ENCODE measurements around the gene QRFPR. TPM values are rescaled to one million over a fixed set of nuclear protein-coding genes. Genes with fewer than 3 reads are reported as not detected.

The QRFPR gene
- total RNA-seq, 2 experiments from 2014 or later = not detected

DNA sequence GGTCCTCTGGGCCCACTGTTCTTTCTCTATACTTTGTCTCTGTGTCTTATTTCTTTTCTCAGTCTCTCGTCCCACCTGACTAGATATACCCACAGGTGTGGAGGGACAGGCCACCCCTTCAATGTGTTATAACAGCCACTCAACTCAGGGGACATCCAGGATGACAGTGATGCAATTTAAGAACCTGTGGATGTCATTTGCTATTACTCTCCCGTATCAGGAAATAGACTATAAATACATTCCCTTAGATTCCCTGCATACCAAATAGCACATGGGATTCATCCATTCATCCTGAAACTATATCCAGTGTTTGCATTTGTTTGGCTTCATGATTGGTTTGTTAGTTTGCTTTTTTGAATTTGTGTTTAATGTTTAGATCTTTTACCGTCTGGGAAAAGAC, 16.6 kb upstream of the QRFPR start:
- Histone ChIP-seq H3K36me3 (ENCODE audit: insufficient read depth, low read length) (no peaks in the 10 kb centered on the region), H3K9me3 (ENCODE audit: control insufficient read depth in 1 of 2, insufficient read depth in 1 of 2, low read length in 2 of 2) (no peaks in the 10 kb centered on the region), H3K4me3 (ENCODE audit: low read length) (no peak overlapping the region), H3K27ac (ENCODE audit: low read depth in 1 of 2, low read length in 2 of 2) (no peak overlapping the region), H3K27me3 (ENCODE audit: control insufficient read depth in 1 of 2, insufficient read depth in 2 of 2, low read length in 2 of 2) (peaks cover 0 to 5% of the 10 kb centered on the region in 2 experiments), H3K4me1 (ENCODE audit: insufficient read depth, low read length) (no peaks in the 10 kb centered on the region)
- Mint-ChIP-seq H3K4me3 (no peak overlapping the region), H3K4me1 (ENCODE audit: low read depth) (no peaks in the 10 kb centered on the region), H3K27ac (no peak overlapping the region), H3K9me3 (no peaks in the 10 kb centered on the region), H3K36me3 (ENCODE audit: low read depth) (no peaks in the 10 kb centered on the region), H3K27me3 (peaks cover 16% of the 10 kb centered on the region)
- ATAC-seq (ENCODE audit: poor library complexity) = no peak
- no peak for DNase-seq
- ChIA-PET CTCF (no interaction called here), POLR2A (no interaction called here)
- intact Hi-C loops (cut with DNase I, micrococcal nuclease) = no loop called here
- TF ChIP-seq, protein P1, sequence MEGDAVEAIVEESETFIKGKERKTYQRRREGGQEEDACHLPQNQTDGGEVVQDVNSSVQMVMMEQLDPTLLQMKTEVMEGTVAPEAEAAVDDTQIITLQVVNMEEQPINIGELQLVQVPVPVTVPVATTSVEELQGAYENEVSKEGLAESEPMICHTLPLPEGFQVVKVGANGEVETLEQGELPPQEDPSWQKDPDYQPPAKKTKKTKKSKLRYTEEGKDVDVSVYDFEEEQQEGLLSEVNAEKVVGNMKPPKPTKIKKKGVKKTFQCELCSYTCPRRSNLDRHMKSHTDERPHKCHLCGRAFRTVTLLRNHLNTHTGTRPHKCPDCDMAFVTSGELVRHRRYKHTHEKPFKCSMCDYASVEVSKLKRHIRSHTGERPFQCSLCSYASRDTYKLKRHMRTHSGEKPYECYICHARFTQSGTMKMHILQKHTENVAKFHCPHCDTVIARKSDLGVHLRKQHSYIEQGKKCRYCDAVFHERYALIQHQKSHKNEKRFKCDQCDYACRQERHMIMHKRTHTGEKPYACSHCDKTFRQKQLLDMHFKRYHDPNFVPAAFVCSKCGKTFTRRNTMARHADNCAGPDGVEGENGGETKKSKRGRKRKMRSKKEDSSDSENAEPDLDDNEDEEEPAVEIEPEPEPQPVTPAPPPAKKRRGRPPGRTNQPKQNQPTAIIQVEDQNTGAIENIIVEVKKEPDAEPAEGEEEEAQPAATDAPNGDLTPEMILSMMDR (IDR thresholded peaks at IDR 0.05) = no peak

DNA sequence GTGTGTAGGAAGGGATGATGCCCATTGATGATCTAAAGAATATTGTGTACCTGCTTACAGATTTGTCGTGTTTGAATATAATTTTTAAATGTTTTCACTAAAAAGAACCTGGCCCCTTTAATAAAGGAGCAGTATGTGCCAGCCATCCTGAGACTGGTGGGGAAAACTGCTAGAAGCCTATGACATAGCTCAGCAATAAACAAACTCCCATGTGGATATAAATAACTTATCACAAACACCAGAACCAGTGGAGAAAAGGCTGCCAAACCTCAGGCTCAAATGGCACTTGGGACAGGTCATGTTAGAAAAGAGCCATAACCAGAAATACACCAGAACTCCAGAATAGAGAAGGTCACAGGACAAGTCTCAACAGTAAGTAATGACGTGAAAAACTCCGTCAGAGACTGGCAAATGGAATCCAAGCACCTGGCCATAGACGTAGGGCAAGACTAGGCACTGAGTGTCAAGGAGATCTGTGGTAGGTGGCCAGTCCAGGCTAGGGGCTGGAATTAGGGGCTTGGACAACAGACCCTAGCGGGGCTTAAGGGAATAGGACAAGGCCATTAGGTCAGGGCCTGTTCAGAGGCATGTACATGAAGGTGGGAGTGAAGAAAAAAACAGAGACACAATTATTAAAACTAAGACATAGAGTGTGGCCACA, 11.7 kb upstream of the QRFPR start:
- no peaks in the 10 kb centered on the region for H3K9me3 ChIP-seq (ENCODE audit: control insufficient read depth in 1 of 2, insufficient read depth in 1 of 2, low read length in 2 of 2)
- CTCF ChIA-PET = no interaction called here
- no peaks in the 10 kb centered on the region for H3K36me3 Mint-ChIP-seq (ENCODE audit: low read depth)
- ATAC-seq (ENCODE audit: poor library complexity) (no peak), DNase-seq (no peak)
- no peak overlapping the region for H3K27ac ChIP-seq (ENCODE audit: low read depth in 1 of 2, low read length in 2 of 2)
- POLR2A ChIA-PET = no interaction called here
- H3K4me3 Mint-ChIP-seq = no peak overlapping the region
- no peak overlapping the region for H3K27ac Mint-ChIP-seq
- TF ChIP-seq, protein P1 (IDR thresholded peaks at IDR 0.05) = no peak
- intact Hi-C loops (cut with DNase I, micrococcal nuclease) = no loop called here
- no peaks in the 10 kb centered on the region for H3K9me3 Mint-ChIP-seq
- H3K4me1 ChIP-seq (ENCODE audit: insufficient read depth, low read length) = no peaks in the 10 kb centered on the region
- H3K36me3 ChIP-seq (ENCODE audit: insufficient read depth, low read length) = no peaks in the 10 kb centered on the region
- H3K27me3 ChIP-seq (ENCODE audit: control insufficient read depth in 1 of 2, insufficient read depth in 2 of 2, low read length in 2 of 2) = peaks cover 3 to 5% of the 10 kb centered on the region in 2 experiments
- no peaks in the 10 kb centered on the region for H3K4me1 Mint-ChIP-seq (ENCODE audit: low read depth)
- no peak overlapping the region for H3K4me3 ChIP-seq (ENCODE audit: low read length)
- peaks cover 16% of the 10 kb centered on the region for H3K27me3 Mint-ChIP-seq

DNA sequence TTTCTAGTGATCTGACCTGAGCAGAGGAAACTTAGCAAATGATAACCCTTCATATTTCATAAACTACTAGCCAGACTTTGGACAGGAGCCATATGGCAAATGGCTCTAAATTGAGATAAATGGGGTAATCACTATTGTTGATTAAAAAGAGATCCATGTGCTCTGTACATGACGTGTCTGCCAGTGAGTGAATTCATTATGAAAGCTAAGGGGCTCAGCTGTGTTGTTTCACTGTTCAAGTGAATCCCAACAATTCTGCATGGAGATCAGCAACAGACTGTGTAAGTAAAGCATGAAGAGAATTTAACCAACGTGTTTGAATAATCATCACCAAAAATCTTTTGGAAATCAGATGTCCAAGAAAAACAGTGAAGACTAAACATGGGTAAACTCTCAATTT, 9.5 kb upstream of the QRFPR start:
- ATAC-seq (ENCODE audit: poor library complexity) (no peak), DNase-seq (no peak)
- no peak overlapping the region for H3K4me3 ChIP-seq (ENCODE audit: low read length)
- H3K9me3 ChIP-seq (ENCODE audit: control insufficient read depth in 1 of 2, insufficient read depth in 1 of 2, low read length in 2 of 2) = no peaks in the 10 kb centered on the region
- TF ChIP-seq, protein P1 (IDR thresholded peaks at IDR 0.05) = no peak
- Mint-ChIP-seq H3K27ac (no peak overlapping the region), H3K4me3 (no peak overlapping the region), H3K36me3 (ENCODE audit: low read depth) (no peaks in the 10 kb centered on the region), H3K27me3 (peaks cover 37% of the 10 kb centered on the region), H3K4me1 (ENCODE audit: low read depth) (no peaks in the 10 kb centered on the region), H3K9me3 (no peaks in the 10 kb centered on the region)
- H3K27me3 ChIP-seq (ENCODE audit: control insufficient read depth in 1 of 2, insufficient read depth in 2 of 2, low read length in 2 of 2) = peaks cover 3 to 24% of the 10 kb centered on the region in 2 experiments
- intact Hi-C loops (cut with DNase I, micrococcal nuclease) = no loop called here
- ChIA-PET POLR2A (no interaction called here), CTCF (no interaction called here)
- H3K27ac ChIP-seq (ENCODE audit: low read depth in 1 of 2, low read length in 2 of 2) = no peak overlapping the region
- no peaks in the 10 kb centered on the region for H3K4me1 ChIP-seq (ENCODE audit: insufficient read depth, low read length)
- no peaks in the 10 kb centered on the region for H3K36me3 ChIP-seq (ENCODE audit: insufficient read depth, low read length)

Data from CD4-positive, alpha-beta T cell (primary cell).